Measurements from ENCODE around the gene ASCC3. TPM values are rescaled to one million over a fixed set of nuclear protein-coding genes. Genes with fewer than 3 reads are reported as not detected.

ASCC3 gene
- polyA plus RNA-seq, 1 experiment: 56.0 TPM

DNA sequence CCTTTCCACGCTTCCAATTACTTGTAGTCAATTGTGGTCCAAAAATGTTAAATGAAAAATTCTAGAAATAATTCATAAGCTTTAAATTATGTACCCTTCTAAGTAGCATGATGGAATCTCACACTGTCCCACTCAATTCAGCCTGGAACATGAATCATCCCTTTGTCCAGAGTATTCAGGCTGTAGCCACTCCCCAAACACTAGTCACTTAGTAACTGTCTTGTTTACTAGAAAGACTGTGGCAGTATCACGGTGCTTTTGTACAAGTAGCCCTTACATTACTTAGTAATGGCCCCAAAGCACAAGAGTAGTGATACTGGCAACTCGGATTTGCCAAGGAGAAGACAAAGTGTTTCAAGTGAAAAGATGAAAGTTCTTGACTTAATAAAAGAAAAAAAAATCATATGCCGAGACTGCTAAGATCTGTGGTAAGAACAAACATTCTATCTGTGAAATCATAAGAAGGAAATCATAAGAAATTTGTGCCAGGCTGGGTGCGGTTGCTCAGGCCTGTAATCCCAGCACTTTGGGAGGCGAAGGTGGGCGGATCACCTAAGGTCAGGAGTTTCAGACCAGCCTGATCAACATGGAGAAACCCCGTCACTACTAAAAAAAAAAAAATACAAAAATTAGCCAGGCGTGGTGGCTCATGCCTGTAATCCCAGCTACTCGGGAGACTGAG lies 247.9 kb downstream of the ASCC3 start:
- peak; percentile 10 for DNase-seq (ENCODE audit: low read depth, low spot score)
- Histone ChIP-seq H3K27me3 (ENCODE audit: control insufficient read depth, insufficient read depth, low read length) (no peaks in the 10 kb centered on the region), H3K9me3 (ENCODE audit: control insufficient read depth, insufficient read depth, low read length) (no peaks in the 10 kb centered on the region), H3K4me3 (ENCODE audit: low read depth, low read length) (no peak overlapping the region), H3K27ac (ENCODE audit: low read depth, low read length) (no peak overlapping the region)
- CTCF ChIA-PET: interaction anchor here (0.9 to 1.3 kb wide), 2 partner anchors 30 to 31 kb away, joined by 4 to 6 read pairs; no protein-coding TSS in a partner anchor
- TF ChIP-seq, protein P1, sequence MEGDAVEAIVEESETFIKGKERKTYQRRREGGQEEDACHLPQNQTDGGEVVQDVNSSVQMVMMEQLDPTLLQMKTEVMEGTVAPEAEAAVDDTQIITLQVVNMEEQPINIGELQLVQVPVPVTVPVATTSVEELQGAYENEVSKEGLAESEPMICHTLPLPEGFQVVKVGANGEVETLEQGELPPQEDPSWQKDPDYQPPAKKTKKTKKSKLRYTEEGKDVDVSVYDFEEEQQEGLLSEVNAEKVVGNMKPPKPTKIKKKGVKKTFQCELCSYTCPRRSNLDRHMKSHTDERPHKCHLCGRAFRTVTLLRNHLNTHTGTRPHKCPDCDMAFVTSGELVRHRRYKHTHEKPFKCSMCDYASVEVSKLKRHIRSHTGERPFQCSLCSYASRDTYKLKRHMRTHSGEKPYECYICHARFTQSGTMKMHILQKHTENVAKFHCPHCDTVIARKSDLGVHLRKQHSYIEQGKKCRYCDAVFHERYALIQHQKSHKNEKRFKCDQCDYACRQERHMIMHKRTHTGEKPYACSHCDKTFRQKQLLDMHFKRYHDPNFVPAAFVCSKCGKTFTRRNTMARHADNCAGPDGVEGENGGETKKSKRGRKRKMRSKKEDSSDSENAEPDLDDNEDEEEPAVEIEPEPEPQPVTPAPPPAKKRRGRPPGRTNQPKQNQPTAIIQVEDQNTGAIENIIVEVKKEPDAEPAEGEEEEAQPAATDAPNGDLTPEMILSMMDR (IDR thresholded peaks at IDR 0.05; ENCODE audit: low read depth, low read length): no peak
- POLR2A ChIA-PET: no interaction called here

DNA sequence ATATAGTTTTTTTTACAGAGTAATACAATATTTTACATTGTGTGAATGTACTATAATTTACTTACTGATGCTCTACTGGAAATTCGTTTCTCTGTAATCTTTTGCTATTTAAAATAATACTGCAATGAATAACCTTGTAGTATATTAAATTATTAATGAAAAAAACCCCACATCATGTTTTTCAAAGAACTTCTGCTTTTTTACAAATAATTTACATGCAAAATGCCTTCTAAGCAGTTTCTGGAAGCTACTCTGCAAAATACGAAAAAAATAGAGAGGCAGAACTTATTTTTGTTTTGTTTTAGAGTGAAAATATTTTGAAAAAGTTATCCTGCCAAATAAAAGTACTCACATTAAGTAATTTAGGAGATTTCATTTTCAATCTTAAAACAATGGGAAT lies 250.6 kb downstream of the ASCC3 start:
- POLR2A ChIA-PET: no interaction called here
- Histone ChIP-seq H3K9me3 (ENCODE audit: control insufficient read depth, insufficient read depth, low read length) (no peaks in the 10 kb centered on the region), H3K27ac (ENCODE audit: low read depth, low read length) (no peak overlapping the region), H3K4me3 (ENCODE audit: low read depth, low read length) (no peak overlapping the region), H3K27me3 (ENCODE audit: control insufficient read depth, insufficient read depth, low read length) (no peaks in the 10 kb centered on the region)
- CTCF ChIA-PET: no interaction called here
- DNase-seq (ENCODE audit: low read depth, low spot score): no peak
- TF ChIP-seq, protein P1 (IDR thresholded peaks at IDR 0.05; ENCODE audit: low read depth, low read length): no peak

DNA sequence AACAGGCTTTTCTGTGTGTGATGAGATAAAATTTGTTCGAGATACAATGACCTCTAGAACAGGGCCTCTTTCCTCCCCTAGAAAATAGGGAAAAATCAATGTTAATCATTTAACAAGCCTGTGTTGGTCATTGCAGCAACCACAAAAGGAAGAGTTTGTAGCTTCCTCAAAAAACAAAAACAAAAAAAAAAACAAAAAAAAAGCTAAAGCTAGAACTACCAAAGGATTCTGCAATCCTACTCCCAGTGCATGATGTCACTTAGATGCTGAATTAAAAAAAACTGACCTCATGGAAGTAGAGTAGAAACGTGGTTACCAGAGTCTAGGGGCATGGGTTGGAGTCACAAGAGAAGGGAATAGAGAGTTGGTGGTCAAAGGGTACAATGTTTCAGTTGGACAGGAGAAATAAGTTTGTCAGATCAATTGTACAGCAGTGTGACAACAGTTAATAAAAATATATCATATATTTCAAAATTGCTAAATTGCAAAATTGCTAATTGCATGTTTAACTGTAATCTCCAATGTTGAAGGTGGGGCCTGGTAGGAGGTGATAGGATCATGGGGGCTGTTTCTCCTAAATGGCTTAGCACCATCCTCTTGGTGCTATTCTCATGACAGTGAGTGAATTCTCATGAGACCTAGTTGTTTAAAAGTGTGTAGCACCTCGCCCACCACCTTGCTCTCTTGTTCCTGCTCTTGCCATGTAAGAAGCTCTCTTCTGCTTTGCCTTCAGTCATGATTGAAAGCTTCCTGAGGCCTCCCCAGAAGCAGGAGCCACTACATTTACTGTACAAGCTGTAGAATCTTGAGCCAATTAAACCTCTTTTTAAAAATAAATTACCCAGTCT lies 253.0 kb downstream of the ASCC3 start:
- DNase-seq (ENCODE audit: low read depth, low spot score): no peak
- TF ChIP-seq, protein P1 (IDR thresholded peaks at IDR 0.05; ENCODE audit: low read depth, low read length): no peak
- POLR2A ChIA-PET: no interaction called here
- Histone ChIP-seq H3K27me3 (ENCODE audit: control insufficient read depth, insufficient read depth, low read length) (no peaks in the 10 kb centered on the region), H3K27ac (ENCODE audit: low read depth, low read length) (no peak overlapping the region), H3K4me3 (ENCODE audit: low read depth, low read length) (no peak overlapping the region), H3K9me3 (ENCODE audit: control insufficient read depth, insufficient read depth, low read length) (no peaks in the 10 kb centered on the region)
- CTCF ChIA-PET: interaction anchor here (0.6 kb wide), 1 partner anchor 36 kb away, joined by 3 read pairs; no protein-coding TSS in a partner anchor

DNA sequence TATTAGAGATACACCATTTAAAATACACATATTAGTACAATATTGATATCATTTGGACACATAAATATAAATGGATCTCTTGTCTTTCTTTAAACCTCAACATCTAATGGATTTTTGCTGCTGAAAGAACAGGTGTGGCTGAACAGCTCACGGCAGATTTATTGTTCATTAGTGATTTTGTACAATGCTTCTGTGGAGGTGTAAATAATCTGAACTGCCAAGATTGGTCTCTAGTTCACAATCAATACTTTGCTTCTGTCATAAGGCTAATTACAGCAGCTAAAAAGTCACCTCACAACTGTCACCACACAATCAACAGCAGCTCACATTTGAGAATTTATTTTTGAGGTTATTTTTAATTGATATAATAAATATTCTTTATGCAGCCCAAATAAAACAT lies 254.4 kb downstream of the ASCC3 start:
- no peak overlapping the region for H3K27ac ChIP-seq (ENCODE audit: low read depth, low read length)
- no peak for DNase-seq (ENCODE audit: low read depth, low spot score)
- no peak overlapping the region for H3K4me3 ChIP-seq (ENCODE audit: low read depth, low read length)
- TF ChIP-seq, protein P1 (IDR thresholded peaks at IDR 0.05; ENCODE audit: low read depth, low read length): no peak
- no peaks in the 10 kb centered on the region for H3K27me3 ChIP-seq (ENCODE audit: control insufficient read depth, insufficient read depth, low read length)
- H3K9me3 ChIP-seq (ENCODE audit: control insufficient read depth, insufficient read depth, low read length): no peaks in the 10 kb centered on the region
- ChIA-PET CTCF (interaction anchor here (0.6 to 1.2 kb wide), 4 partner anchors 30 to 519 kb away, joined by 3 to 7 read pairs (median 5); no protein-coding TSS in a partner anchor), POLR2A (no interaction called here)
